SH-SY5Y (cell line): Measurements from ENCODE around the gene DNAH10.

Experiments
- GATA2 ChIP-seq: IDR thresholded peaks from 2 replicates; pipeline ENCODE4 v1.6.1; 2011; ENCODE audit warnings: mild to moderate bottlenecking, low read depth, low read length
- GATA3 ChIP-seq: IDR thresholded peaks from 2 replicates; pipeline ENCODE4 v1.6.1; 2011; ENCODE audit warnings: low read depth, mild to moderate bottlenecking, low read length, moderate library complexity

- TF ChIP-seq GATA3 (no peak), GATA2 (no peak)
Observed at GRCh38 chr12:123748661-123749060, 13.4 kb upstream of the DNAH10 start.
